Keratinocyte (primary cell): ENCODE results near the gene FURIN. TPM values are rescaled to one million over a fixed set of nuclear protein-coding genes. Genes with fewer than 3 reads are reported as not detected.

Source experiments
- DNase-seq: peaks from one replicate; pipeline ENCODE4 v3.0.0-alpha.2; 2011; ENCODE audit warnings: low read depth, missing footprints, low spot score
- FAIRE-seq: peaks from 2 replicates; lab custom pipeline; 2011; peaks lifted over from hg19 to GRCh38; lab: Jason Lieb, UNC
- H2AFZ ChIP-seq: 2 replicates; pipeline ENCODE4 v1.6.0; 2012; ENCODE audit warnings: low read length, control low read depth, inconsistent platforms; ENCODE audit not compliant: control insufficient read depth
- H3K27ac ChIP-seq: 2 replicates; pipeline ENCODE4 v1.5.1; 2011; ENCODE audit warnings: low read length; ENCODE audit not compliant: control insufficient read depth, insufficient read depth
- H3K27me3 ChIP-seq: 3 replicates; pipeline ENCODE4 v1.6.0; 2011; ENCODE audit warnings: low read length; ENCODE audit not compliant: control insufficient read depth, insufficient read depth; ENCODE audit errors: extremely low read depth
- H3K36me3 ChIP-seq, 2 experiments: 2 replicates in 1 of 2; 3 replicates in 1 of 2; pipeline ENCODE4 v1.5.1; 2011; ENCODE audit warnings: low read length in 2 of 2, mild to moderate bottlenecking in 1 of 2; ENCODE audit not compliant: control insufficient read depth in 2 of 2, insufficient read depth in 2 of 2; ENCODE audit errors: extremely low read depth in 1 of 2
- H3K4me1 ChIP-seq: 3 replicates; pipeline ENCODE4 v1.5.1; 2011; ENCODE audit warnings: low read length; ENCODE audit not compliant: control insufficient read depth, insufficient read depth; ENCODE audit errors: extremely low read depth
- H3K4me2 ChIP-seq: 3 replicates; pipeline ENCODE4 v1.6.0; 2011; ENCODE audit warnings: low read depth, low read length; ENCODE audit not compliant: control insufficient read depth, insufficient read depth; ENCODE audit errors: extremely low read depth
- H3K4me3 ChIP-seq, 3 experiments: fragments of 200-600 bp in 1 of 3; sonication (generic) in 1 of 3; 2 replicates in 2 of 3; 3 replicates in 1 of 3; pipeline ENCODE4 v1.5.1; 2011 to 2016; ENCODE audit warnings: low read length in 3 of 3, mild to moderate bottlenecking in 3 of 3, control low read depth in 2 of 3, inconsistent platforms in 1 of 3, low read depth in 1 of 3, mixed read lengths in 1 of 3, mixed run types in 1 of 3, moderate library complexity in 1 of 3; ENCODE audit not compliant: control insufficient read depth in 2 of 3, insufficient read depth in 2 of 3; ENCODE audit errors: extremely low read depth in 1 of 3
- H3K79me2 ChIP-seq: 2 replicates; pipeline ENCODE4 v1.6.0; 2012; ENCODE audit warnings: low read length; ENCODE audit not compliant: control insufficient read depth, insufficient read depth
- H3K9ac ChIP-seq: 3 replicates; pipeline ENCODE4 v1.6.0; 2011; ENCODE audit warnings: low read length; ENCODE audit not compliant: control insufficient read depth, insufficient read depth; ENCODE audit errors: extremely low read depth
- H3K9me1 ChIP-seq: 3 replicates; pipeline ENCODE4 v1.6.0; 2011; ENCODE audit warnings: low read length; ENCODE audit not compliant: control insufficient read depth, insufficient read depth; ENCODE audit errors: extremely low read depth
- H3K9me3 ChIP-seq: 2 replicates; pipeline ENCODE4 v1.5.1; 2012; ENCODE audit warnings: low read depth, low read length; ENCODE audit not compliant: control insufficient read depth
- H4K20me1 ChIP-seq: 3 replicates; pipeline ENCODE4 v1.6.0; 2011; ENCODE audit warnings: low read length; ENCODE audit not compliant: control insufficient read depth, insufficient read depth; ENCODE audit errors: extremely low read depth
- EZH2 ChIP-seq: IDR thresholded peaks from one replicate; pipeline ENCODE4 v1.6.1; 2012; ENCODE audit warnings: inconsistent platforms, mild to moderate bottlenecking, low read length, moderate library complexity
- dilution Hi-C: fragments of 300-500 bp; cut with MboI; formaldehyde crosslinking; loops from one replicate; pipeline ENCODE4 v1.7.0; 2020; ENCODE audit warnings: low sequenced_read_pairs; ENCODE audit not compliant: extremely low pct_ligation_motif_present
- polyA plus RNA-seq, 5 experiments: library from polyadenylated mRNA; depleted of rRNA in 3 of 5; stranded (reverse) in 3 of 5; stranded (forward) in 1 of 5; unstranded in 1 of 5; fragments of >200 nt; gene quantifications; 1 replicate in 1 of 5; 2 replicates in 3 of 5; 3 replicates in 1 of 5; pipeline versions ENCODE4 v1.2.1 to v1.2.3, GENCODE V29; 2011 to 2012; ENCODE audit warnings: missing spikeins in 2 of 5, low read depth in 1 of 5, low replicate concordance in 1 of 5
- TF ChIP-seq, protein P1 (sequence below), 3 experiments: IDR thresholded peaks in 1 of 3; conservative IDR thresholded peaks in 1 of 3; optimal IDR thresholded peaks in 1 of 3; 2 replicates in 2 of 3; 3 replicates in 1 of 3; pipeline versions ENCODE3 to v1.5.1; 2011; ENCODE audit warnings: low read length in 3 of 3, mild to moderate bottlenecking in 3 of 3, moderate library complexity in 2 of 3, control low read depth in 1 of 3, inconsistent platforms in 1 of 3; ENCODE audit not compliant: insufficient read depth in 2 of 3; ENCODE audit errors: extremely low read depth in 1 of 3

Gene FURIN
- polyA plus RNA-seq, 1 donor (not counting 4 experiments of a cell fraction or from before 2014, with no cell fraction given) = 22.8 TPM

DNA sequence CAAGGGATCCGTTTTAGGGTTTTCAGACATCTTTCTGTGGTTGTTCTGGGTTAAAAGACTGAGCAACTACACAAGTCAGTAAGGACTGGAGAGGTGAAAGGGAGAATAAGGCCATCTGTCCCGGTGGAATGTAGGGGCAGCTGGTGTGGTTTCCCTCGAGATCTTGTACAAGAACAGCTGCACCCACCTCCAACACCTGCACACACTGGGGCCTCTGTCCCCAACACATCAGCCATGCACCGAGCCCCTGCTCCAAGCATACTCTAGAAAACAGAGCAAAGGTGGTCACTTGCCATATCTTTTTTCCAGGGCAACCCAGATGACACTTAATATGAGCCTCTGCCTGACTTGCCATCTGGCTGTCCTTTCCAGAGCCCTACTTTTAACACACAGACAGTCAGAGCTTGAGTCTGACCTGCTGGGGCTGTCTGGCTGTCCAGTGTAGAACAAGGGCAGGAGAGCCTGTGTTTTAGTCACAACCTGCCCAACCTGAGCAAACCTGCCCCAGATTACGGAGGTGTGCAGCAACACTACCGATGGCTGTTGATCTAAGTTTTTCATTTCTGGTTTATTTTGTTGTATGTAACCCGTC is 46.9 kb downstream of the FURIN start:
- Histone ChIP-seq H4K20me1 (no peaks in the 10 kb centered on the region), H3K36me3 (peaks cover 15 to 23% of the 10 kb centered on the region in 2 experiments), H3K9me1 (no peaks in the 10 kb centered on the region), H3K4me1 (no peaks in the 10 kb centered on the region), H3K9me3 (no peaks in the 10 kb centered on the region), H3K79me2 (no peaks in the 10 kb centered on the region), H3K4me3 (no peak overlapping the region), H3K9ac (no peak overlapping the region), H3K4me2 (no peak overlapping the region), H2AFZ (no peak overlapping the region), H3K27me3 (no peaks in the 10 kb centered on the region), H3K27ac (no peak overlapping the region)
- FAIRE-seq (no peak), DNase-seq (no peak)
- dilution Hi-C loops = no loop called here
- TF ChIP-seq EZH2 = no peak
- TF ChIP-seq, protein P1, sequence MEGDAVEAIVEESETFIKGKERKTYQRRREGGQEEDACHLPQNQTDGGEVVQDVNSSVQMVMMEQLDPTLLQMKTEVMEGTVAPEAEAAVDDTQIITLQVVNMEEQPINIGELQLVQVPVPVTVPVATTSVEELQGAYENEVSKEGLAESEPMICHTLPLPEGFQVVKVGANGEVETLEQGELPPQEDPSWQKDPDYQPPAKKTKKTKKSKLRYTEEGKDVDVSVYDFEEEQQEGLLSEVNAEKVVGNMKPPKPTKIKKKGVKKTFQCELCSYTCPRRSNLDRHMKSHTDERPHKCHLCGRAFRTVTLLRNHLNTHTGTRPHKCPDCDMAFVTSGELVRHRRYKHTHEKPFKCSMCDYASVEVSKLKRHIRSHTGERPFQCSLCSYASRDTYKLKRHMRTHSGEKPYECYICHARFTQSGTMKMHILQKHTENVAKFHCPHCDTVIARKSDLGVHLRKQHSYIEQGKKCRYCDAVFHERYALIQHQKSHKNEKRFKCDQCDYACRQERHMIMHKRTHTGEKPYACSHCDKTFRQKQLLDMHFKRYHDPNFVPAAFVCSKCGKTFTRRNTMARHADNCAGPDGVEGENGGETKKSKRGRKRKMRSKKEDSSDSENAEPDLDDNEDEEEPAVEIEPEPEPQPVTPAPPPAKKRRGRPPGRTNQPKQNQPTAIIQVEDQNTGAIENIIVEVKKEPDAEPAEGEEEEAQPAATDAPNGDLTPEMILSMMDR (optimal IDR thresholded peaks at IDR 0.05 in 1 of 3, IDR thresholded peaks at IDR 0.05 in 1 of 3, conservative IDR thresholded peaks at IDR 0.05 in 1 of 3; ENCODE audit: extremely low read depth in 1 of 3, insufficient read depth in 2 of 3, low read length in 3 of 3) = no peak

DNA sequence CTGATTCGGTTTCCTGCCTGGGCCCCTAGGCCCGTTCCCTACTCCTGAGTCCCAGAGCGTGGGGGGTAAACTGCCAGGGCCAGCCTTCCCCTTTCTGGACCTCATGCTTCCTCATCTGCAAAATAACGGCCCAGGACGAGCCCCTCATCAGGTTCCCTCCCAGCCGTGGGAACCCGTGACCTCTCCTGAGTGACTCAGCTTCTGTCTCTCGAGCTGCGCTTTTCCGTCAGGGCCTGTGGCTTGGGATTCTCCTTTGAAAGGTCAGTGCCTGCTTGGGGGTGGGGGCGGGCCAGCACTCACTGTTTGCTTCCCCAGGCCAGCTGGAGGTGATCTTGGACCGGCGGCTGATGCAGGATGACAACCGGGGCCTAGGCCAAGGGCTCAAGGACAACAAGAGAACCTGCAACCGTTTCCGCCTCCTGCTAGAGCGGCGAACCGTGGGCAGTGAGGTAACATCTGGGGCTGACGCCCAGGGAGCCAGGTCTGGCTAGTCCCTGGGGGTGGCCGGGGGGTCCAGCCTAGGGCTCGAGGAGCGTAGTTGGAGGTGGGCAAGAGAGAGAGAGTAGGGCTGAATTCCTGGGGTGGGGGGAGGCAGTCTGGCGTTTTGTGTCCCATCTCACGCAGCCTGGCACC is 47.5 kb downstream of the FURIN start:
- no peak overlapping the region for H2AFZ ChIP-seq
- H3K9ac ChIP-seq = no peak overlapping the region
- dilution Hi-C loops = no loop called here
- TF ChIP-seq, protein P1 (optimal IDR thresholded peaks at IDR 0.05 in 1 of 3, IDR thresholded peaks at IDR 0.05 in 1 of 3, conservative IDR thresholded peaks at IDR 0.05 in 1 of 3; ENCODE audit: extremely low read depth in 1 of 3, insufficient read depth in 2 of 3, low read length in 3 of 3) = no peak
- TF ChIP-seq EZH2 = no peak
- no peak overlapping the region for H3K4me3 ChIP-seq
- DNase-seq (no peak), FAIRE-seq (no peak)
- H3K4me2 ChIP-seq = no peak overlapping the region
- H3K9me3 ChIP-seq = no peaks in the 10 kb centered on the region
- H3K27ac ChIP-seq = no peak overlapping the region
- no peaks in the 10 kb centered on the region for H3K4me1 ChIP-seq
- no peaks in the 10 kb centered on the region for H3K9me1 ChIP-seq
- no peaks in the 10 kb centered on the region for H3K79me2 ChIP-seq
- no peaks in the 10 kb centered on the region for H4K20me1 ChIP-seq
- peaks cover 18 to 21% of the 10 kb centered on the region in 2 experiments for H3K36me3 ChIP-seq
- no peaks in the 10 kb centered on the region for H3K27me3 ChIP-seq
